Anterior cingulate cortex (tissue), 58 donors: ENCODE measurements around the gene MFSD12.
A peak's percentile ranks its signal among the peaks of the same experiment; 100 is the strongest.

Source experiments
- DNase-seq, 58 donors: peaks; one replicate each; lab custom pipeline; 2025; lab: John Stamatoyannopoulos, UW

The MFSD12 gene

DNA sequence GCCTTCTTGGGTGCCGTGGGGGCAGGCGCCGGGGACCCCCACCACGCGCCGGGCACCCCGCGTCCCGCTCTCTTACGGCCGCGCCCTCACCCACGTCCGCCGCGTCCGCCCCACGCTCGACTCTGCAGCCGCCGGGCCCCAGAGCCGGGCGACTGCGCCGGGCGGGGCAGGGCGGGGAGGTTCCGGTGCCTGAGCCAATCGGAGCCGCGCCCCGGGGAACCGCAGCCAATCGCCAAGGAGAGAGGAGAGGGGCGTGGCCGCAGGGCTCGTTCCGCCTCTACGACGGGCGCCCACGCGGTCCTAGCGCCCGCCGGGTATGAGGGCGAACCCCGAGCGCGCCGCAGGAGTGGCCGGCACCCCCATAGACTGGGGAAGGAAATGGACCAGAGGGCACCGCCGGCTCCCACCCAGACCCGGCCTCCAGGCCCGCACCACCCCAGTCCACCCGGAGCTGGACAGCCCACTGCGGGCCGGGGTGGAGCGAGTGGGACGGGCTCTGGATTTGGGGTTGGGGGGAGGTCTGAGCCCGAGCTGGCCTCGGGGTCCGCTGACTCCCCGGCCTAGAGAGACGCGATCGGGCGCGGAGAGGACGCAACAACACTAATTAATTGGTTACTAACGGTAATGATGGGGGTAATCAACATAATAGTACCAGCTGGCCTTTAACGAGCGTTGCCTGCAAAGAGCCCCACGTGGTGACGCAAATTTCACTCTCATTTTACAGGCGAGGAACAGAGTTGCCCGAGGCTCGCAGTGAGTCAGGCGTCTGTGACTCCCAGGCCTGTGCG, at the start of gene MFSD12:
TSS of gene MFSD12 (minus strand) at position 126 of the 788 bp plus-strand sequence. CDS start 183 bp downstream, outside the sequence.
- DNase-seq = peak in 57 of 58 donors; percentile 49 to 95 (median 88)

DNA sequence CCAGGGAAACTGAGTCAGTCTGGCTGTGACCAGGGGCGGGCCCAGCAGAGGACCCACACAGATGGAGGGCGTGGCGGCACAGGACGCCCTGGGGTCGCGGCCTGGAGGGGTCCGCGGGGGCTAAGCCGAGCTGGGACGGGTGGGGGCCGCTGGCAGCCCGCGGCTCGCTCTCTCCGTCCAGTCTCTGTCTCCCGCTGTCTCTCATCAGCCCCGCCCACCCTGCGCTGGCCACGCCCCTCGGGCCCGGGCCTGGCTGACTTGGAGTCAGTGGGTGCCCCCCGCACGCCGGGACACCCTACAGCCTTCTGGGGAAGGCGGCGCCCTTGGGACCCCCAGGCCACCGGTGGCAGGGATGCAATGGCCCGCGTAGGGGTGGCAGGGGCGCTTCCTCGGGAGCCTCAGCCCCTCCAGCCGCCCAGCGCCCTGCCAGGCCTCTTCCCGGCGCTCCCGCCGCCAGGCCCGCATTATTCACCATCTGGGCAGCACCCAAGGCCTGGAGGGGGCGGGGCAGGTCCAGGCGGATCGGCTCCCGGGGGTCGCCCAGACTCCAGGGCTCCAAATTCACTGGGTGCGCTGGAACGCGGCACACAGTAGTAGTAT, 49.4 kb upstream of the MFSD12 start, which contains the start of gene TBXA2R:
TSS of gene TBXA2R (minus strand) at position 186 of the 600 bp plus-strand sequence. CDS start 6,241 bp downstream, outside the sequence.
- DNase-seq = peak in 29 of 58 donors; percentile 3 to 60 (median 30)

DNA sequence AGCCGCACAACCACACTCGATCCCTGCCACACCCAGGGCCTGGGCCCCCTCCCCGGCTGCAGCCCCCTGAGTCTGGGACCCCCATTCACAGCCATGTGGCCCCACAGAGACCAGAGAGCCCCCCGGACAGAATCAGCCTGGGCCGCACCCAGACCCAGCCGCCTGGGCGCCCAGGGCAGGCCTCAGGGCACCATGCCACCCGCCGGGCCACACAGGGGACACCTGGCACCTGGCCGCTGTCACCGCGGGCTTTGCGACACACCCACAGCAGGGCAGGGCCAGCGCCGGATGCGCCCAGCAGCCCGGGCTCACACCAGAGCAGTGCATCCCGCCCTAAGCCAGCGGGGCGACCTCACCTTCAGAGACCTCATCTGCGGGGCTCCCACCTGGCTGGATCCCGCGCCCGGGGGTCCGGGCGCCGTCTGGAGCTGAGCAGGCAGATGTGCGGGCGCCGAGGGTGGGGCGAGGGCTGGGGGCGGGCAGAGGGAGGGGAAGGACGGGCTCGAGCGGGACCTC, 48.8 kb upstream of the MFSD12 start:
- no peak for DNase-seq

GRCh38 chr19:3605770-3606169, 48.4 kb upstream of the MFSD12 start:
- DNase-seq = no peak

GRCh38 chr19:3605361-3605760, 48.0 kb upstream of the MFSD12 start:
- no peak for DNase-seq

GRCh38 chr19:3604987-3605343, 47.6 kb upstream of the MFSD12 start:
- no peak for DNase-seq

DNA sequence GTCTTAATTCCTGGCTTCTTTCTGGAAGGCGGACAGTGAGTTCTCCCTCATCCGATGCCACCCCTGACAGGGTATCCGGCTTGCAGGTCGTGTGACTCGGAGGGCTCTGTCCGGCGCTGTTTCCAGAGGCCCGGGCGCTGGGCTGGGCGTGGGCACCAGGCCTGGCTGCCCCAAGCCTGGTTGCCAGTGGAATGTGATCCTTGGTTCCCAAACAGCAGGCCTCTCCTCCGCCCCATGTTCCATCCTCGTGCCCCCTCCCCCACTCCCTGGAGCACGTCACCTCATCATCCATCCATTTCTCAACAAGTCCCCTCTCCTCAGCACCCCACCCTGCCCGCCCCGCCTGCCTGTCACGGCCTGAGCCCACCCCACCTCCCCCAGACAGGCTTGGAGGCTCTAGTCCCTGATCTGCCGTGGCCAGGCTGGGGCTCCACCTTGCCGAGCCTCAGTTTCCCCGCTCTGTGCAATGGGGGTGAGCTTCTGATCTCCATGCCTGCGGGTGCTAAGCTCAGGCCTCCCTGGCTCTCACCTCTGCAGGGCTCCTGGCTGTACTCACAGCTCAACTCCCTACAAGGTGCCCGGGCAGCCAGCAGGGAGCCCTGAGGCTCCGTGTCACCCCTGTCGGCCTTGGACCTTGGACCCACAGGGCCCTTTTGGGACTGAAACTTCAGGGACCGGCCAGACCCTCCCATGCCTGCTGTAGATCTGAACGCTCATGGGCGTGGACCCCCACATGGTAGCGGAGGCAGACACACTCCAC, 47.0 kb upstream of the MFSD12 start:
- DNase-seq = no peak

- no peak for DNase-seq
These were observed 45.9 kb upstream of the MFSD12 start for GRCh38 chr19:3603121-3603811.

GRCh38 chr19:3601021-3601420, 43.6 kb upstream of the MFSD12 start:
- DNase-seq = no peak

DNA sequence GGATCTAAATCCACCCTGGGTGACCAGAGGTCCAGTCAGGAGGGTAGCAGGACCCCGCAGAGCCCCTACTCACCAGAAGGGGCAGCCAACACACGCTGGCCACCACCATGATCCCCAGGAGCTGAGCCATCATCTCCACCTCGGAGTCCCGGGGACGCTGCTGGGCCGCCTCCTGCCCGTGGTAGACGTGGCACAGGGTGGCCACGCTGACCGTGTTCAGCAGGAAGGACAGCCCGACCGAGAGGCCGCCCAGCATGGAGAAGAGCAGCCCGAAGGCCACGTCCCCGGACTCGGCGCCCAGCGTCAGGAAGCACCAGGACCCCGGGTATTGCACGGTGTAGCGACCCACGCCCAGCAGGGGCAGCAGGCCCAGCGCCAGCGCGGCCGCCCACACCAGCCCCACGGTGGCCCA, 42.4 kb upstream of the MFSD12 start:
- no peak for DNase-seq

- no peak for DNase-seq
These were observed 38.2 kb upstream of the MFSD12 start for GRCh38 chr19:3595521-3596061.

GRCh38 chr19:3593156-3593555, 35.8 kb upstream of the MFSD12 start:
- no peak for DNase-seq

- DNase-seq = no peak
These were observed 34.7 kb upstream of the MFSD12 start for GRCh38 chr19:3591876-3592613.

GRCh38 chr19:3590991-3591659, 33.7 kb upstream of the MFSD12 start:
- no peak for DNase-seq

DNA sequence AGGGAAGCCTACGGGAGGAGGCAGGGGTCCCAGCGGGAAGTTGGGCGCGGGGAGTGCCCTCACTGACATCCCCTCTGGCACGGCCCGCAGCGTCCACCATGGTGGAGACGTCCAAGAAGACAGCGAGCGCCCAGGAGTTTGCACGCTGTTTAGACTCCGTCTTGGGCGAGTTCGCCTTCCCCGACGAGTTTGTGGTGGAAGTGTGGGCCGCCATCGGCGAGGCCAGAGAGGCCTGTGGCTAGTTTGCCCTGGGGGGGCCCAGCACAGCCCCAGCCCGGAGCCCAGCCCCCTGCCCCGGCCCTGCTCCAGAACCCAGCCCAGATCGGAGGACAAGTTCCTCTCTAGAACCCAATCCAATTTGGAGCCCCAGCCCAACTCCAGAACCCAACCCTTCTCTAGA, 32.6 kb upstream of the MFSD12 start:
- DNase-seq = no peak

DNA sequence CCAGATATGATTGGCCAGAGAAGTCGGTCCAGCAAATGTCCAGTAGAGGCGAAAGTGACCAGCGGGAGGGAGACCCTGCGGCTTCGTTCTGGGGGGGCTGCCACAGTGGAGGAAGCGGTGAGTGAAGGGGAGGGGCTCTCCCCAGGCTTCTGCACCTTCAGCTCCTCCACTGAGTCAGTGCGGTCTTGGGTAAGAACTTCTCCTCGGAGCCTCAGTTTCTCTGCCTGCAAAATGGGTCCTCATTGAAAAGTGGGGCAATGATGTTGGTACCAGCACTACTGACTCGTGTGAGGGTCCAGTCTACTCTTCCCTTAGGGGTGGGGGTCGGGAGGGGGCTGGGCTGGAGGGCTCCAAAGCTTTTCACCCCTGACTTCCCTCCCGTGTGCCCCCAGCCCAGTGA, 32.1 kb upstream of the MFSD12 start:
- no peak for DNase-seq

GRCh38 chr19:3586707-3587346, 29.4 kb upstream of the MFSD12 start:
- DNase-seq = no peak

DNA sequence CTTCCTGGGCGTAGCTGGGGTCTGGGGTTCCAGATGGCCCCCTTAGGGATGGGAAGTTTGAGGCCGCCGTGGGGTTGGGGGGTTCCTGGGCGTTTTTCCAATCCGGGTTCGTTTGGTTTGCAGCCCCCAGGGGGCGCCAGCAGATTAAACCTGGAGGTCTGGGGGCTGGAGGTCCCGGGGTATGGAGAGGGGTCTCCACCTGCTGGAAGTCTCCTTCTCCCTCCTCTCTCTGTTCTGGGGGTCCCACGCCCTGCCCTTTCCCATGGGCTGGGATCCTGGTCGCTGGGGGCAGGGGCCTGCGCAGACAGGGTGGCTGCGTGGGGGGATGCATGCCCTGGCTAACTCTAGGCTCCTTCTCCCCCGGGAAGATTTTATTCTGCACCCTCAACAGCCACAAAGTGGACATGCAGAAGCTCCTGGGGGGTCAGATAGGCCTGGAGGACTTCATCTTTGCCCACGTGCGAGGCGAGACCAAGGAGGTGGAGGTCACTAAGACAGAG, 28.8 kb upstream of the MFSD12 start:
- DNase-seq = no peak
